Measurements from ENCODE around the gene CORO2A. TPM values are rescaled to one million over a fixed set of nuclear protein-coding genes. Genes with fewer than 3 reads are reported as not detected.

The CORO2A gene
- total RNA-seq, 1 experiment from 2014 or later = 15.8 TPM

- Histone ChIP-seq H3K4me2 (ENCODE audit: insufficient read depth, insufficient read length, low read length) (no peak overlapping the region), H4K5ac (ENCODE audit: insufficient read length, low read depth, low read length) (no peak overlapping the region), H4K20me1 (ENCODE audit: control insufficient read depth, insufficient read depth, insufficient read length) (no peaks in the 10 kb centered on the region), H3K23me2 (ENCODE audit: insufficient read length, low read depth, low read length, poor library complexity, severe bottlenecking) (no peaks in the 10 kb centered on the region), H2BK120ac (ENCODE audit: low read depth, low read length, poor library complexity, severe bottlenecking) (no peak overlapping the region), H2BK5ac (ENCODE audit: insufficient read length, low read length) (no peak overlapping the region), H3K27ac (ENCODE audit: insufficient read length, low read depth, low read length) (no peak overlapping the region), H2AFZ (ENCODE audit: low read length) (no peak overlapping the region), H3K9me3 (ENCODE audit: control insufficient read depth, low read depth, low read length) (no peaks in the 10 kb centered on the region), H2BK12ac (ENCODE audit: insufficient read length, low read depth, low read length) (no peak overlapping the region), H3K79me1 (ENCODE audit: insufficient read depth, low read depth, low read length, poor library complexity, severe bottlenecking) (no peaks in the 10 kb centered on the region), H3T11ph (ENCODE audit: low read length) (no peak overlapping the region), H3K14ac (ENCODE audit: insufficient read depth, low read length) (no peak overlapping the region), H3K56ac (ENCODE audit: insufficient read length, low read depth, low read length) (no peak overlapping the region), H4K8ac (replicated peaks; ENCODE audit: insufficient read length, low read depth, low read length) (no peak overlapping the region), H2AK5ac (ENCODE audit: insufficient read length, low read length) (no peak overlapping the region), H4K91ac (ENCODE audit: insufficient read length, low read depth, low read length) (no peak overlapping the region), H3K18ac (ENCODE audit: insufficient read length, low read depth, low read length) (no peak overlapping the region), H3K79me2 (ENCODE audit: insufficient read depth, low read length) (no peaks in the 10 kb centered on the region), H3K4ac (ENCODE audit: low read depth, low read length) (no peak overlapping the region), H3K23ac (ENCODE audit: insufficient read length, low read depth, low read length) (no peak overlapping the region), H3K9ac (ENCODE audit: extremely low read depth, insufficient read length, low read length) (no peak overlapping the region), H2BK20ac (ENCODE audit: low read depth, low read length, poor library complexity, severe bottlenecking) (no peak overlapping the region), H3K4me1 (ENCODE audit: insufficient read depth, low read length) (peaks cover 13% of the 10 kb centered on the region), H3K27me3 (ENCODE audit: insufficient read depth, low read length) (no peaks in the 10 kb centered on the region), H2BK15ac (ENCODE audit: low read depth, low read length) (no peak overlapping the region)
- TF ChIP-seq CTCF (conservative IDR thresholded peaks at IDR 0.05) = peak; percentile 71
- peaks cover 38 to 41% of the 10 kb centered on the region in 2 experiments for H3K4me1 Mint-ChIP-seq
- WGBS (ENCODE audit: extremely low coverage, insufficient read length, low lambda C conversion rate) = no CpG with 5 or more reads among the region's 9 CpGs
- H3K36me3 Mint-ChIP-seq (ENCODE audit: insufficient read depth in 1 of 3, low read depth in 3 of 3) = peaks cover 3 to 19% (median 4%) of the 10 kb centered on the region in 3 experiments; a peak in 4 of 7 replicates
- H3K27me3 Mint-ChIP-seq (ENCODE audit: low read depth) = no peaks in the 10 kb centered on the region
- peak overlapping the region in 1 of 3 experiments; percentile 35; a peak in 2 of 7 replicates for H3K27ac Mint-ChIP-seq
- H3K4me3 Mint-ChIP-seq = no peak overlapping the region
- DNase-seq = peak; percentile 59
- H3K9me3 Mint-ChIP-seq = no peaks in the 10 kb centered on the region
Measured at GRCh38 chr9:98215821-98216220, 23.4 kb upstream of the CORO2A start.
